ENCODE measurements around the gene BCL11A. TPM values are rescaled to one million over a fixed set of nuclear protein-coding genes. Genes with fewer than 3 reads are reported as not detected.

Gene BCL11A
- total RNA-seq, 1 experiment from 2014 or later: 1.3 TPM

GRCh38 chr2:60480089-60480773 is 73.2 kb downstream of the BCL11A start:
- BruUV-seq (replicated peaks): no TSS peak
- Histone ChIP-seq H3K36me3 (ENCODE audit: insufficient read depth, low read length, poor library complexity, severe bottlenecking) (no peaks in the 10 kb centered on the region), H3K4me1 (ENCODE audit: insufficient read depth, low read length, poor library complexity, severe bottlenecking) (no peaks in the 10 kb centered on the region), H3K9me3 (ENCODE audit: low read depth, low read length, poor library complexity, severe bottlenecking) (no peaks in the 10 kb centered on the region), H3K4me3 (ENCODE audit: low read depth, low read length, poor library complexity, severe bottlenecking) (no peak overlapping the region), H3K27me3 (replicated peaks; ENCODE audit: insufficient read depth, low read depth, low read length, poor library complexity) (peaks cover 25% of the 10 kb centered on the region), H3K27ac (ENCODE audit: low read depth, low read length, poor library complexity, severe bottlenecking) (no peak overlapping the region)
- CTCF ChIA-PET: no interaction called here
- TF ChIP-seq CTCF (conservative IDR thresholded peaks at IDR 0.05; ENCODE audit: low read depth, low read length): no peak
- no peak for TF ChIP-seq EZH2 (IDR thresholded peaks at IDR 0.05; ENCODE audit: borderline replicate concordance, low read depth, low read length, poor library complexity, severe bottlenecking)
- intact Hi-C loops (cut with micrococcal nuclease; ENCODE audit: unreplicated experiment): no loop called here
- POLR2A ChIA-PET (ENCODE audit: low non-redundant PET): no interaction called here
- DNase-seq (ENCODE audit: low spot score): no peak

- Histone ChIP-seq H3K4me1 (ENCODE audit: insufficient read depth, low read length, poor library complexity, severe bottlenecking) (no peaks in the 10 kb centered on the region), H3K27ac (ENCODE audit: low read depth, low read length, poor library complexity, severe bottlenecking) (no peak overlapping the region), H3K27me3 (replicated peaks; ENCODE audit: insufficient read depth, low read depth, low read length, poor library complexity) (peaks cover 22% of the 10 kb centered on the region), H3K36me3 (ENCODE audit: insufficient read depth, low read length, poor library complexity, severe bottlenecking) (no peaks in the 10 kb centered on the region), H3K9me3 (ENCODE audit: low read depth, low read length, poor library complexity, severe bottlenecking) (no peaks in the 10 kb centered on the region), H3K4me3 (ENCODE audit: low read depth, low read length, poor library complexity, severe bottlenecking) (no peak overlapping the region)
- POLR2A ChIA-PET (ENCODE audit: low non-redundant PET): no interaction called here
- DNase-seq (ENCODE audit: low spot score): no peak
- TF ChIP-seq CTCF (conservative IDR thresholded peaks at IDR 0.05; ENCODE audit: low read depth, low read length): no peak
- TF ChIP-seq EZH2 (IDR thresholded peaks at IDR 0.05; ENCODE audit: borderline replicate concordance, low read depth, low read length, poor library complexity, severe bottlenecking): no peak
- intact Hi-C loops (cut with micrococcal nuclease; ENCODE audit: unreplicated experiment): no loop called here
- CTCF ChIA-PET: no interaction called here
- no TSS peak for BruUV-seq (replicated peaks)
Measured at GRCh38 chr2:60479226-60480088, 74.0 kb downstream of the BCL11A start.

- no peak for TF ChIP-seq CTCF (conservative IDR thresholded peaks at IDR 0.05; ENCODE audit: low read depth, low read length)
- TF ChIP-seq EZH2 (IDR thresholded peaks at IDR 0.05; ENCODE audit: borderline replicate concordance, low read depth, low read length, poor library complexity, severe bottlenecking): no peak
- ChIA-PET CTCF (no interaction called here), POLR2A (ENCODE audit: low non-redundant PET) (no interaction called here)
- Histone ChIP-seq H3K36me3 (ENCODE audit: insufficient read depth, low read length, poor library complexity, severe bottlenecking) (no peaks in the 10 kb centered on the region), H3K4me1 (ENCODE audit: insufficient read depth, low read length, poor library complexity, severe bottlenecking) (no peaks in the 10 kb centered on the region), H3K27me3 (replicated peaks; ENCODE audit: insufficient read depth, low read depth, low read length, poor library complexity) (peaks cover 14% of the 10 kb centered on the region), H3K4me3 (ENCODE audit: low read depth, low read length, poor library complexity, severe bottlenecking) (no peak overlapping the region), H3K9me3 (ENCODE audit: low read depth, low read length, poor library complexity, severe bottlenecking) (no peaks in the 10 kb centered on the region), H3K27ac (ENCODE audit: low read depth, low read length, poor library complexity, severe bottlenecking) (no peak overlapping the region)
- no peak for DNase-seq (ENCODE audit: low spot score)
- BruUV-seq (replicated peaks): no TSS peak
- intact Hi-C loops (cut with micrococcal nuclease; ENCODE audit: unreplicated experiment): no loop called here
Measured at GRCh38 chr2:60478660-60479059, 74.8 kb downstream of the BCL11A start.

All from A673 (cell line).